Stimulated activated CD4-positive, alpha-beta T cell treated with anti-CD3 and anti-CD28 coated beads, TNF-alpha, amount 100 ng/mL, for 4 hours (primary cell): ENCODE results near the gene TERC.
"Not testable (repeated sequence)": the region's sequence is repeated elsewhere in the genome, so short reads cannot be mapped to it uniquely, and the experiment has no call there.

Source experiments
- DNase-seq, 3 experiments: peaks; one replicate each; pipeline ENCODE4 v3.0.0-alpha.2; 2020; ENCODE audit warnings: low read depth in 3 of 3

The TERC gene

DNA sequence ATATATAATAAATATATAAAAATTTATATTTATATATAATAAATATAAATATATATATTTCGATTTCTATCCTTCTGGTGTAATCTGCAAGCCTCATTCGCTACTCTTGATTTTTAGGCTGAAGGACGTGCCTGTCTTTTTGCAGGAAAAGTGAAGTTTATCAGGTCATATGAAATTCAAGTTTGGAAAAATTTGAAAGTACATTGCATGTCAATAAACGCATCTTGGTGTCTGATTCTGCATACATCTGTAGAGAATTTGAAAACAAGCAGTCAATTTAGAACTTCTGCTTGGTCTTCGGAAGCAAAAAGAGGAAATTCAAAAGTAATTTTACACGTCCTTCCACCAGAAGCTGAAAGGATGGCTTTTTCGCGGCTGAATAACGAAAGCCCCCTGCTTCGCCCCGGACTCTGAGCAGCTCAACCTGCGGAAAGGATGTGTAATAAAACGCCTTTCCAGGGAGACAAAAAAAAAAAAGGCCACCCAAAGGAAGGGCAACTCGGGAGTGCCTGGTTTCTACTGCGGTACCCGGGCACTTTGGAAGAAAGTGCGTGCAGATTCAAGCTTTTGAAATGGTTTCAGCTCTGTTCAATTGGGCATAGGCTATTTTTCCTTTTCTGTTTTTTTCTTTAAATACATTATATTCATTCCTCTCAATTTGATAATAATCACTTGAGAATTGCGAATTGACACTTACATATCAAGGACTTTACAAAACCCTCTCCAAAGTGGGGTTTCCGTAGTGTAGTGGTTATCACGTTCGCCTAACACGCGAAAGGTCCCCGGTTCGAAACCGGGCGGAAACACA, 6.8 kb upstream of the TERC start:
- DNase-seq = peak; percentile 18 to 36 (median 30)

DNA sequence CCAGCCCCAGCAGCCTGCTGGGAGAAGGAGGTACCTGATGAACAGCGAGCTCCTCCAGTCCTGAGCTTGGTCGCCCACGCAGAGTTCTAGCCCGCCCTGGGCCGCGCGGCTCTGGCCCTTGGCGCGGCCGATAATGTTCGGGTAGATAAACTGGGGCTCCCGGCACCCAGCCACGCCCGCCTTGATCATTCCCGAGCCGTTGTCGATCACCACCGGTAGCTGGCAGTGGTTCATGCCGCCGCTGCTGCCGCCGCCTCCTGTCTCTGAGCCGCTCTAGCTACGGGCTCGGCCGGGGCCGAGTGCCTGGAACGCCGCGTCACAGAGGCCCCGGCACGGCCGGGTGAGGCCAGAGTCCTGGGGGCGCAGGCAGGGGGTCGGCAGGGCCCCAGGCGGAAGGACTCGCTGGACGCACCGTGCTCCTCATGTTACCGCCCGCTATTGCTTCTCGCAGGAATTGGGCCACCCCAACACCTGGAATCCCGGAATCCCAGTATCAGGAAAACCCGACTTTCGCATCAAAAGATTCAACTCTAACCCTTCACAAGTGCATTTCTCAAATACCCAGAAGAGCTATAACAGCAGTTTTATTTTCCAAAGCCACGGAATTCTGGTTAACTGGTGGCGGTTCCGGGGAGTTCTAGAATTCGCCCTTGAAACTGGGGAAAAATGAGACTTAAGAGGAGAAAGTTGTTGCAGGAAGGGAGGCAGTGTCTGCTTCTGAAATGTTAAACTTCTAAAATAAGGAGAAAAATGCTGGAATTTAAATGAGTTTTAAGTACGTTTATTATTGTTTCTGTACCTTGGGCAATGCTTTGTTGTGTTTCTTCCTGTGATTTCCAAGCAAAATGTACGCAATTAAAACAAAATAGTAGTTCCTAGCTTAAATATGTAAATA, 4.7 kb upstream of the TERC start, which contains the start of gene ACTRT3:
Gene ACTRT3 (minus strand): TSS at position 275 of the 895 bp plus-strand sequence. CDS start 41 bp downstream, at position 234.
- DNase-seq = peak; percentile 37 to 44 (median 38)

DNA sequence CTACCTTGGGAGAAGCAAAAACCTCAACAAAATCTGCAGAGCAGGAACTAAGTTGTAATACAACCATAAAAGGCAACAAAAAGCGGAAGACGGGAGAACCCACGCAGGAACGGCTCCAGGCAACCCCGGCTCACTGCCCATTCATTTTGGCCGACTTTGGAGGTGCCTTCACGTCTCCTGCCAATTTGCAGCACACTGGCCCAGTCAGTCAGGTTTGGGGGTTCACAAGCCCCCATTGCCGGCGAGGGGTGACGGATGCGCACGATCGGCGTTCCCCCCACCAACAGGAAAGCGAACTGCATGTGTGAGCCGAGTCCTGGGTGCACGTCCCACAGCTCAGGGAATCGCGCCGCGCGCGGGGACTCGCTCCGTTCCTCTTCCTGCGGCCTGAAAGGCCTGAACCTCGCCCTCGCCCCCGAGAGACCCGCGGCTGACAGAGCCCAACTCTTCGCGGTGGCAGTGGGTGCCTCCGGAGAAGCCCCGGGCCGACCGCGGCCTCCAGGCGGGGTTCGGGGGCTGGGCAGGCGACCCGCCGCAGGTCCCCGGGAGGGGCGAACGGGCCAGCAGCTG, 463 bp downstream of the TERC start:
- DNase-seq = peak; percentile 41 to 51 (median 42)

DNA sequence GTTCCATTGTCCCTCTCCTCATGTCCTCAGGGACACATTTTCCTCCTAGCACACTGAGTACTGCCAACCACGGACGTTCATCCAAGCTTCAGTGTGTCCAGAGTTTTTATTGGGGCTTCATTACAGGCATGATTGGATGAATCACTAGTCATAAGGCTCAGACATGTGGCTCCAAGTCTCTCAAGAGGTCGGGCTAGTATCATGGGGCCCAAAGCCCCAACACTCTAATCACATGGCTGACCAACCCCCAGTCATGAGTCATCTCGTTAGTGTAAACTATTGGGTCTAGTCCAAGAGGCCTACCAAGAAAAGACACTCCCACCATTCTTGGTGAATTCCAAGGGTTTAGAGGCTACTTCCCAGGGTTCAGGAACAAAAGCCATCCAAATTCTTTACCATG, 4.4 kb downstream of the TERC start:
- DNase-seq = no peak

DNA sequence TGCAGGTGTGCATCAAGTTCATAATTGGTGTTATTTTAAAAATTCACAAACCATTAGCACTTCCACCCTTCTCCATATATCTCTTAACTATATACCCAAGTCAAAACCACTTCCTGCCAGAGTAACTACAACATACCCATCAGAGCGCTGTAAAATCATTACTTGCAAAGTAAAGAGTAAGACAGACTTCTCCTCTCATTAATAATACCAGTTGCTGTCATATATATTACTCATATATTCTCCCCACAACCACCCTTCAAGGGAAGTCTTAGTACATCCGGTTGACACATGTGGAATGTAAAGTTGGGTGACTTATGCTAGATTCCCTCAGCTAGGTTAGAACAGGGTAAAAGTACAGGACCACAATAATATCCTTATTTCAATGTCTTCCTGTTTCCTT, 5.6 kb downstream of the TERC start:
- DNase-seq = no peak

DNA sequence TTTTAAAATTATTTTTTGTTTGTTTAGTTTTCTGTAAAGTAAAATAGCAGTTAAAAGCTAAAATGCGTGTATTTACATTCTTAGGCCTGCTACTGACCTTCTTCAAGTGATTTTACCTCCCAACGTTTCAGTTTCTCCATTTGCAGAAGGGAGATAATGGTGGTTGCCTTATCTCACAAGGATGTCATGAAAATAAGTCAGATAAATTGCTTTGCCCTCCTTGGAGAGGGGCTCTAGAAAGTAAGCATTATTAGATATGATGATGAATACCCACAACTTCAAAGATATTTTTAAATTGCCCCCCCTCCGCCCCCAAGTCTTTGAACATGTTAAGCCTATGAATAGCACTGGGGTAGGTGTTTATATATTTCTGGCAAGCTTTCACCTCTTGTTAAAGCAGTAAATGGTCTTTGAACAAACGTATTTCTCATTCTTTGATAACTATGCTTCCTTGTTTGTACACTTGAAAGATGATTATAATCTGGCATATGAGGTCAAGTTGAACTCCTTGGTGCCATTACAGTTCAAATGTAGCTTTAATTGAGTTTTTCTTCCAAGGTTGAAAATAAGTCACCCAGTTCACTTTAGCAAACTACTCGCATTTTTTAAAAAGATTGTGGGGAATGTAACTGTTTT, 6.4 kb downstream of the TERC start:
- DNase-seq = no peak

DNA sequence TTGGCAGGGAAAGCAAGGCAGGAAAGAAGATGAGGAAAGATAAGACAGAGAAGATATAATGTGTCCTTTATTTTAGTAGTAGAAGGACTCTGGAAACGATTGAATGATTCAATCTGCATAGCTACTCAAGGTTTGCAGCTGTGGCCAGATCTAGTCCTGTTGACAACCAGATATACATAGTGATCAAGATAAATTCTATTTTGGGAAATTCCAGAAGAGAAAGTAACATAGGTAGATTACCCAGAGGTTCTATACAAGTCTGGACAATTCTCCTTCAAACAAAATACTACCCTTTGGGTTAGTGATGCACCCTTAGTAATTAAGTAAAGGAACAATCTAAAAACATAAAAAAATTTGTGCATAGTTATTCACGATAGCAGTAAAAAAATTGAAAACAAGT, 9.4 kb downstream of the TERC start:
- DNase-seq = no peak

DNA sequence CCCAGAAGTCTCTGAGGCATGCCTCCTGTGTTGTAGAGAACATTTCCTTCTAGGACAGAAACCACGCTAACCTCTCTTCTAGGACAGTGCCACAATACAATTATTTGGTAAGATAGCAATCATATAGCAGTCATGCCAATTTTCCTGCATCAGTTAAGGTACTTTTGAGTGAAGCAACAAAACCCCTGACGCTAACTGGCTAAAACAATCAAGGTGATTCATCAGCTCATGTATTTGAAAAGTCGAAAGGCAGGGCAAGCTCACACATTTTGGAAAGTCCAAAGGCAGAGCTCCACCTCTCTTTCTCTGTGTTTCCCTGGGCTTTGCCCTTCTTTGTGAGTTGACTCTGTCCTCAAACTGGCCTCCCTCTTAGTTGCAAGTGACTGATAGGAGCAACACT, 10.1 kb downstream of the TERC start:
- no peak for DNase-seq

DNA sequence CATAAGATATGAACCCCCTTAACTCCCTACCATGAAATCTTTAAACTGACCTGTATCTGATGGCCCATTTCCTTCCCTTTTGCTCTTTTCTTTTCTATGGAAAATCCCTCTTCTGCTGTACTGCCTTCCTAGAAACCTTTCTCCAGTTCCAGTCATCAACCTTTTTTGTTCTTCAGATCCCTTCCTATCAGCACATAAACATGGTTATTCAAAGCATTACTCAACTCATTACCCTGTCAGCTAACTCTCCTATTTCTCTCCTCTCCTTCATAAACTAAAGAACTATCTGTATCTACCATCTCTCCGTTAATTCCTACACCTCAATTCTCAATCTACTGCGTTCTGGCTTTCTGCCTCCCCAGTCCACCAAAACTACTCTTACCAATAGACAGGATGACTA, 13.0 kb downstream of the TERC start:
- no peak for DNase-seq

DNA sequence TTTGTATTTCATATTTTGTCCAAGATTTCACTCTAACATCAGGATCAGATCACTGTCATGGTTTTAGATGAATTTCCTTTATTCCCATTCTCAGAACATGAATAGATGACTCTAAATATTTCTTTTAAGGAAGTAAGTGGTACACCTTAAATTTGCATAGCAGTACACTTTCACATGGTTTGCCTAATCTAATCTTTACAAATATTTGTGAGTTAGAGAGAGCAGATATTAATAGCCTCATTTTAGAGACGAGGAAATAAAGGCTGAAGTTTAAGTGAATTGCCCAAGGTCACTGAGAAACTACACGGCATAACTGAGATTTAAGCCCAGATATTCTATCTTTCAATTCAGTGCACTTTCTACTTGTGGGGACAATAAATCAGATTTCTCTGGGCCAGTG, 14.2 kb downstream of the TERC start:
- no peak for DNase-seq

DNA sequence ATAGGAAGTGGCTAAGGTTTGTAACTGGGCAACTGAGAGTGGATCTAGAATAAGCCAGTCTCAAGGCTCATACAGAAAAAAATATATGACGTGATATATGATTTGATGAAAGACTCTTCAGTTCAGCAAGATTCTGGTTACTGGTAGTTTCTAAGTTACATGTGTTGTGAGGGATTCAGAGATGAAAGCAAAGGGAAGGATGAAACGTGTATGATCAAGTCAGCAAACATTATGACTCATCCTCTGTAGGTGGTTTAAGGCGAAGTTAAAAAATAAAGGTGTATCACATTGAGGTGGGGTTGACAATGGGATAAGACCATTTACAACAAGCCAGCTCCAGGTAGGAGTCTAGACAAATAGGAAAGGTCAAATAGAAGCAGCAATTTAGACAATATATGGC, 16.2 kb downstream of the TERC start:
- no peak for DNase-seq

DNA sequence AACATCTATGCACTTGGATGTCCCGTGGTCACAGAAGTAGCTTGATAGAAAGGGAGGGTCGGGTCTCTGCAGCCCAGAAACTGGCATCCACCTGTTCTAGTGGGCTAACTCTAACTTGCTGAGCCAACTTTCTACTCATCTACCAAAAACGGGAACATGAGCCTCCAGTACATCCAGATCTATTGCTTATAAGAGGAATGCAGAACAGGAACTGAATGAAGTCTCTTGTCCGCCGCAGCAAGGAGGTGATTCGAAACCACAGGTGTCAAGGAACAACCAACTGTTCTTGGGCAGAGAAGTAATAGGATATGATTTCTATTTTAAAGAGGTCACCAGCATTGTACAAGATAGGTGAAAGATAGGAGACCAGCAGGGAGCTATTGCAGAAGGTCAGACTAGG, 17.9 kb downstream of the TERC start:
- no peak for DNase-seq

DNA sequence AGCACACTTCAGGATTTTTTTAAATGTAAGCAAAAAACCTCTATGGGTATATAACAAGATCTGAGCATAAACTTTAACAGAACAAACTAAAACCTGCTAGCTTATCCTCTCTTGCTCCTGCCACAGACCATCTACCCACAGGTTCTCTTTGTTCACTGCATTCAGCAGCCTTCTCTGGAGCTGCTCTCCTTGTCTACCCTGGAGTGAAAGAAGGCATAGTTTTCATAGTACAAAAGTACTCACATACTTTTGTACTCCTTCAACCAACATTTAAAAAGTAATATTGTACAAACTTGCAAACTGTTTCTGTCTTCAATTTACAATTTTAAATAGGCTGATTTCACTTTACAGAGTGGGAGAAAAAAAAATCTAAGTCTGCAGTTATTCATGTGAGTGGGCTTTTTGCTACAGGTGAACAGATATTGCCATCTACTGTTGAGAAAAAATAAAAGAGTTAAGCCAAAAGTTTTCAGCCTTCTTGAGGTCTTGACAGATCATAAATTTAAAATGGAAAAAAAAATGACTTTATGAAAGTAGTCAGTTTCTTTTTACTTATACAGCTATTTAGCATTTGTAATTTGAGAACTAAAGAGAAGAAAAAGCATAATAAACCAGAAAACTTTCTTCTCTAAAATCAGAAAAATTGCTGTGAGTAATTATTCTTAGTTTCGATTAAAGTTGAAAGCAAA, 20.4 kb downstream of the TERC start:
- no peak for DNase-seq

DNA sequence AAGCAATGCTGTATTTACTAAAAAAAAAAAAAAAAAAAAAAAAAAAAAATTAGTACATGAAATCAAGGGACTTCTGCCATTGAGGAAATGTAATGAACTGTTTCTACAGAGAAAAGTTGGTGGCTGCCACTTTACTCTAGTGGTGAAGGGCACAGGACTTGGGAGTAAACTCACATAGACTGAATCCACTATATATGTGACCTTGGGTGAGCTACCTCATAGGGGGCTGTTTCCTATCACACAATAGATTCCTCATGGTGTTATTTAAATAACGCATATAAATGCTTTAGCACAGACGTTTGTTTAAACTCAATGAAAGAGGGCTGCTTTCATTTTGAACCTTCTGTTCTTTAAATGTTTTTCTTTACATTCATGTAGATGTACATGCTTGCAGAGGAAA, 25.8 kb downstream of the TERC start:
- no peak for DNase-seq

DNA sequence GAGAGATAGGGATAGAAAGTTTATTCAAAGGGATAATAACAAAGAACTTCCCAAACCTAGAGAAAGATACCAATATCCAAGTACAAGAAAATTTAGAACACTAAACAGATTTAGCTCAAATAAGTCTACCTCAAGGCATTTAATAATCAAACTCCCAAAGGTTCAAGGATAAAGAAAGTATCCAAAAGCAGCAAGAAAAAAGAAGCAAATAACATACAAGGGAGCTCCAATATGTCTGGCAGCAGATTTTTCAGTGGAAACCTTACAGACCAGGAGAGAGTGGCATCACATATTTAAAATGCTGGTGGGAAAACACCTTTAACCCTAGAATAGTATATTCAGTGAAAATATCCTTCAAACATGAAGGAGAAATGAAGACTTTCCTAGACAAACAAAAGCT, 33.0 kb downstream of the TERC start:
- DNase-seq = not testable (repeated sequence)

DNA sequence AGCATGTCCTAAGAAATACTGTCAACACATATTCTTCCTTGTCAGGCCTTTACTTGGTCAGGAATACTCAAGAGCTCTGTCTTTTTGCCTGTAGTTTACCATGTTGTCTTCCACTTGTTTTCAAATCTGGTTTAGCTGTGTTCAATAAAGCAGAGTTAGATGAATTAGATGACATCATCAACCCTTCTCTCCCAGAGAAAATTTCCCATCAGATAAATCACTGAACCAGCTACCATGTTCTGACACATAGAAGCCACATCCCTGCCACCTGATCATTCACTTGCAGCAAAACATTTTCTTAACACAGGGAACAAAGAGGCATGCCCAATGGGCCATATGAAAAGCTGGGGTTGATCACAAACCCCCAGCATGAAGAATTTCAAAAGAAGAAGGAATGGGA, 42.1 kb downstream of the TERC start:
- DNase-seq = no peak

DNA sequence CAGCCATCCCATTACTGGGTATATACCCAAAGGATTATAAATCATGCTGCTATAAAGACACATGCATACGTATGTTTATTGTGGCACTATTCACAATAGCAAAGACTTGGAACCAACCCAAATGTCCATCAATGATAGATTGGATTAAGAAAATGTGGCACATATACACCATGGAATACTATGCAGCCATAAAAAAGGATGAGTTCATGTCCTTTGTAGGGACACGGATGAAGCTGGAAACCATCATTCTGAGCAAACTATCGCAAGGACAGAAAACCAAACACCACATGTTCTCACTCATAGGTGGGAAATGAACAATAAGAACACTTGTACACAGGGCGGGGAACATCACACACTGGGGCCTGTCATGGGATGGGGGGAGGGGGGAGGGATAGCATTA, 46.4 kb downstream of the TERC start:
- not testable (repeated sequence) for DNase-seq
